NCI-H2196 treated with DMSO at 0.1 percent for 48 hours (cell line): ENCODE results near the gene DEFB124.
"Not testable (repeated sequence)": the region's sequence is repeated elsewhere in the genome, so short reads cannot be mapped to it uniquely, and the experiment has no call there.

Experiments
- DNase-seq: peaks from one replicate; lab custom pipeline; 2025; ENCODE audit not compliant: unreplicated experiment; lab: John Stamatoyannopoulos, UW

Gene DEFB124, protein sequence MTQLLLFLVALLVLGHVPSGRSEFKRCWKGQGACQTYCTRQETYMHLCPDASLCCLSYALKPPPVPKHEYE

DNA sequence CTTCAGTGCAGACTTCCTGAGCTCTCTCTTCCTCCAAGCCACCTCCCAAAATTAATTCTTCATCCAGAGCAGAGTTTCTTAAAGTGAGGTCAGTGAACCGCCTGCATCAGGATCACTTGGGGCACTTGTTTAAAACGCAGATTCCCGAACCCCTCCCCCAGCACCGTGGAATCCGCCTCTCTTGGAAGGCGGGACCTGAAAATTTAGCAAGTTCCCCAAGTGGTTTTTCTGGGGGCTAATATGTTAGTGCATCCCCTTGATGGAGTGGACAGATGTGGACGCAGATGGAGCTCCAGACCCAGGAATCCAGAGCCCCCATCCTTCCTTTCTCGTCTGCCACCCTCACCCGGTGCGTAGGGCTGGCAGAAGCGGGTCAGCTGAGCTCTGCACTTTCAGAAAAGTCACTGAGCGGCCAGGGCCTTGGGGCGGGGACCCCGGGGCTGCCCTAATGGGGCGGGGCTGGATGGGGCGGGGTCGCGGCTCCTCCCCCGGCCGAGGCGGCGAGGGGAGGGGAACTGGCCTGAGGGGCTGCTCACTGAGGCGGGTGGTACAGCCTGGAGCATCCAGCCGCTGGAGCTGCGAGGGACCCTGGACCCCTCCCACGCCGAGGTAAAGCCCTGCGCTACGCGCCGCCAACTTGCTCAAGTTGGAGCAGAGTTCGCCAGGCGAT, at the start of gene DEFB124, which contains the start of gene REM1:
Gene DEFB124 (minus strand): TSS at position 370 of the 670 bp plus-strand sequence. CDS start 2,114 bp downstream, outside the sequence.
Gene REM1 (plus strand): TSS at position 531 of the 670 bp plus-strand sequence. CDS start 1,158 bp downstream, outside the sequence.
- DNase-seq = no peak

DNA sequence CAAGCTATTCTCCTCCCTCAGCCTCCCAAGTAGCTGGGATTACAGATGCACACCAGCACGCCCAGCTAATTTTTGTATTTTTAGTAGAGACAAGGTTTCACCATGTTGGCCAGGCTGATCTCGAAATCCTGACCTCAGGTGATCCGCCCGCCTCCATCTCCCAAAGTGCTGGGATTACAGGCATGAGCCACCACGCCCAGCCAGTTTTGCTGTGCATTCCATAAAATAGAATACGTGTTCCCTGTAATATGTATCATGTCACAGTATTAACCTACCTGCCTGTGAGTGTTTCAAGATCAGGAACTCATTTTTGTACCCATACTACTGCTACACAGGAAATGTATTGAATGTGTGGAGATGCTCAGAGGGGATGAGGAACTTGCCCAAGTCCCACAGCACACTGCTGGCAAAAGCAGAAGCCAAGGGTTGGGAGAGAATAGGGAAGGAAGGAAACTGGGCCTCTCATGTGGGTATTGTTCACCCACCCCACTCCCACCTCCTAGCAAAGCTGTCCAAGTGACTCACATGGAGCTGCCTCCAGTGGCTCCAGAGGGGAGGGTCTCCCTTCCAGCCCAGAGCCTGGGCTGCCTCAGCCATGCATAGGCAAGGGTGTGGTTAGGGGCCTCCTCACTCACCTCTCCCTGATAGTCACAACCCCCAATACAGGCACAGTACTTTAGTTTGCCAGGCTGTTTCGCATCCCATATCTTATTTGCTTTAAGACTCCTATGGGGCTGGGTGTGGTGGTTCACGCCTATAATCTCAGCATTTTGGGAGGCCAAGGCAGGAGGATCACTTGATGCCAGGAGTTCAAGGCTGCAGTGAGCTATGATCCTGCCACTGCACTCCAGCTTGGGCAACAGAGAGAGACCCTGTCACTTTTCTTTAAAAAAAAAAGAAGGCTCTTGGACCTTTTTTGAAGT, 48.7 kb upstream of the DEFB124 start:
- DNase-seq = no peak

DNA sequence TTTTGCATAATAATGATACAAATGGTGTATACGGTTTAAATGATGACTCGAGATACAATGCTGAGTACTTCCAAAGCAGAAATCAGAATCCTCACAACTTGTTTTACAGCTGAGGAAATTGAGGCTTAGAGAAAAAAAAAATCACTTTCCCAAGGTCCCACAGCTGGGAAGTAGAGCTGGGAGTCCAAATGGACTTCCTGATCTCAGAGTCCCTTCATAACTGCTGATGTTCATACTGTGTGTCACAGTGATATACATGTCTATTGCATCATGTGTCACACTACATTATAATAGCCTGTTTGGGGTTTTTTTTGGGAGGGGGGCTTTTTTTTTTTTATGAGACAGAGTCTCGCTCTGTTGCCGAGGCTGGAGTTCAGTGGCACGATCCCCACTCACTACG, 47.8 kb upstream of the DEFB124 start:
- DNase-seq = no peak

DNA sequence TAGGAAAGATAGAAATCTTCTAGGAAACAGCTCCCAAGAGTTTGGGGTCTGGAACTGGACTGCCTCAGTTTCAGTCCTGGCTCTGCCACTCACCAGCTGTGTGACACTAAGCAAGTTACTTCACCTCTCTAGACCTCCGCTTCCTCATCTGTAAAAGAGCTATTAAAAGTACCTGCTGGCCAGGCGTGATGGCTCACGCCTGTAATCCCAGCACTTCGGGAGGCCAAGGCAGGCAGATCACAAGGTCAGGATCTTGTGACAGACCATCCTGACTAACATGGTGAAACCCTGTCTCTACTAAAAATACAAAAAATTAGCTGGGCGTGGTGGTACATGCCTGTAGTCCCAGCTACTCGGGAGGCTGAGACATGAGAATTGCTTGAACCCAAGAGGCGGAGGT, 46.3 kb upstream of the DEFB124 start:
- DNase-seq = not testable (repeated sequence)

DNA sequence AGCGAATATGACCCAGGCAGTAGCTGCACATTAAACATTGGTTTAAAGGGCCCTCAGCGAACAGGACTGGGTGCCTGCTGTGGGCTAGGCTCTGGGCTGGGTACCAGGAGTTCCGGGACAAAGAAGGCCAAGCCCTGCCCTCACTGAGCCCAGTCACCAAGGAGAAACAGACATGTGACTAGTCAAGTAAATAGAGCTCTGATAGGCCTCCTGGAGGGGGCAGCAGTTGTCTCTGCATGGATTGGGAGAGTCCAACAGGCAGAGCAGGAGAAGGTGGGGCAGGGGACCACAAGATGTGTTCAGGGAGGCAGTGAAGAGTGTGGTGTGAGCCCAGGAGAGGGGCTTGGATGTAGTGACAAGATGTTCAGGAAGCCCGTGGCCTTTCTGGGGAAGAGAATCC, 42.4 kb upstream of the DEFB124 start:
- no peak for DNase-seq

DNA sequence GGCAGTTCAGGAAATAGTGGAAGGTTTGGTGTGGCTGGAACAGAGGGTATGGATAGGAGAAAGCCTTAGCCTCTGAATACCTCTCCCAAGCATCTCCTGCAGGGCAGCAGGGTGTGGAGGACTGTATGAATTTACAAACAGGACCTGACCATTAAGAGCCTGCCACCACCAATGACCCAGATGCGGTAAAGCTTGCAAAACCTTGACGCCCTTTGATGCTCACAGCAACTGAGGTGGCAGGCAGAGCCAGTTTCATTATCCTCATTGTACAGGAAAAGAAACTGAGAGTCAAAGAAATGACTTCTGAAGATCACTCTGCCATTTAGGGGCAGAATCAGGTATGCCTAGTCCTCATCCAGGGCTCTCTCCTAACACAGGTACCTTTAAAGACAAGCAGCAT, 41.7 kb upstream of the DEFB124 start:
- no peak for DNase-seq

DNA sequence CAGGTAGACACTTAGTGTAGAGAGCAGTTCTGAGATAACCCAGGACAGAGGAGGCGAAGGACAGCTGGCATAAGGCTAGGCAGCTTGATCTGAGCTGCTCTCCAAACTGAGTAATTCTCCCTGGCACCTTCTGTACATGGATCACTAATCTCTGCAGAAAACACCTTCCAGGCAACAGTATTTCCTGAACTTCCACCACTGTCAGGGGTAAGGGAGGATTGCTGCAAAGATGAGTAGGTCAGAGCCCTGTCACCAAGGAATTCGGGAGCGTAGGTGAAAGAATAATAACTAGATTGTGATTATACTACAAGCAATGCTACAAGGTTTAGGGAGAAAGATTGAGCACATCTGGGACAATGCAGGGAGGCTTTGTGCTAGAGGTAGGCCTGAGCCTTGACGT, 41.2 kb upstream of the DEFB124 start:
- DNase-seq = no peak

DNA sequence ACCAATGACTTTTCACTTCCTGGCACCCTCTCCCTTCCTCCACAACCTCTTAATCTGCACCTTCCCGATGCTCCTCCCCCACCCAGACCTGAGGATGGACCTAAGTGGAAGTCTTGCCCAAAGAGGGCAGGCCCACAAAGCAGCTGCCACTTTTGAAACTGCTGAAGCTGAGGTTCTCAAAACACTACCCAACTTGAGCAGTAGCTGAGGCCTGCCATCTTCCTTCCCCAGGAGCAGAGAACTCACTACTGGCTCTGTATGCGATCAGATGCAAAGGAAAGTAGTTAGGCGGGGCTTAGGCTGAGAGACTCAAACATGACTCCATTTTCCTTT, 40.8 kb upstream of the DEFB124 start:
- DNase-seq = no peak

DNA sequence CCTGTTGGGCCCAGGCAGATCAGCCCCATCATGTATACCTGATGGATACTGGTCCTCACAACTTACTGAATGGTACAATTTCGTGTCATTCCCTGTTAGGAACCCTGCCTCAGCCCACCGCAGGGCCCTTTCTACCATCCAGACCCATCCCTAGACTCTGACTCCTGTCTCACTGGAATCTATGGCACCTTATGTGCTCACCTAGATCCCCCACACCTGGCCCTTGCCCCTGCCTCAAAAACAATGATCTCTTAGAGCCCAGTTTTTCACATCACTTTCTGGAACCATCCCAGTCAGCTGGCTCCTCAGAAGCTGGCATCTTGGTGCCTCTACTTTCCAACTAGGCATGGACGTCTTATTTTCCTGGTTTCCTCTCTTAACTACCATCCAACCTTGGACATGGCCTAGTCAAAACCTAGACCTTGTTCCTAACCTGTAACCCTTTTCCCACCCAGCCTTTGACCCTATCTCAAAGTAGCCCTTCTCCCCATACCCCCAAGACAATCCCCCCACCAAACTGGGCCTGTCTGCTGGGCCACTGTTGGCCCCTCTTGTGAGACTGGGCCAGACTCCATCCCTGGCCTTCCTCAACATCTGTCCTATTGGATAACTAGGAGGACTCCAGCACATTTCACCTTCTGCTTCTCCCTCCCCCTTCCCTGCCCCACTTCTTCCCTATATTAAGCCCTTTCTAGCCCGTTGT, 40.3 kb upstream of the DEFB124 start:
- no peak for DNase-seq

DNA sequence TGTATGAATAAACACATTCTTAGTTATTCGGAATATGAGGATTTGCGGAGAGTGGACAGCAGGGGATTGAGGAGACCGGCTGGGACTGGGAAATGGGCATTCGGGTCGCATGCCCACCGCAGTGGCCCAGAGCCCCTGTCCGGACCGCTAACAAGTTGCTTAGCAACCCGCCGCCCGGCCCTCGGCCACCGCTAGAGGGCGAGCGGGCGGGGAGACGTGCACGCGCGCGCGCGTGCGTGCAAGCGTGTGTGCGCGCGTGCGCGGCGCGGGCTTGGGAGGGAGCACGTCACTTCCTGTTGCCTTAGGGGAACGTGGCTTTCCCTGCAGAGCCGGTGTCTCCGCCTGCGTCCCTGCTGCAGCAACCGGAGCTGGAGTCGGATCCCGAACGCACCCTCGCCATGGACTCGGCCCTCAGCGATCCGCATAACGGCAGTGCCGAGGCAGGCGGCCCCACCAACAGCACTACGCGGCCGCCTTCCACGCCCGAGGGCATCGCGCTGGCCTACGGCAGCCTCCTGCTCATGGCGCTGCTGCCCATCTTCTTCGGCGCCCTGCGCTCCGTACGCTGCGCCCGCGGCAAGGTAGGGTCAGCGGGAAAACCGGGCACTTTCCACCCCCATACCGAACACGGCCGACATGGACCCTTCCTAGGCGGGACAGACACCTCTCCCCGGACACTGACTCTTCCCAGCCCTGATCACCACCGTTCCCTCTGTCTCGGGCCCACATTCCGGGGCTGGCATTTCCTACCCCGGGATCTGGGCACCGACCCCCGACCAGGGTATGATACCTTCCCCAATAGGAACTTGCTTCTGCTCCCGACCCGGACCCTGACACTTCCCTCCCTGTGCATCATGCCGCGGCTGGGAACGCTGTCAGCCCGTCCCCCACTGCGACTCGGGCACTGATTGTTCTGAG, 39.5 kb upstream of the DEFB124 start, which contains the start of gene HM13:
Gene HM13 (plus strand): TSS at position 289 of the 918 bp plus-strand sequence. CDS start 110 bp downstream, at position 399.
- peak; percentile 77 for DNase-seq

DNA sequence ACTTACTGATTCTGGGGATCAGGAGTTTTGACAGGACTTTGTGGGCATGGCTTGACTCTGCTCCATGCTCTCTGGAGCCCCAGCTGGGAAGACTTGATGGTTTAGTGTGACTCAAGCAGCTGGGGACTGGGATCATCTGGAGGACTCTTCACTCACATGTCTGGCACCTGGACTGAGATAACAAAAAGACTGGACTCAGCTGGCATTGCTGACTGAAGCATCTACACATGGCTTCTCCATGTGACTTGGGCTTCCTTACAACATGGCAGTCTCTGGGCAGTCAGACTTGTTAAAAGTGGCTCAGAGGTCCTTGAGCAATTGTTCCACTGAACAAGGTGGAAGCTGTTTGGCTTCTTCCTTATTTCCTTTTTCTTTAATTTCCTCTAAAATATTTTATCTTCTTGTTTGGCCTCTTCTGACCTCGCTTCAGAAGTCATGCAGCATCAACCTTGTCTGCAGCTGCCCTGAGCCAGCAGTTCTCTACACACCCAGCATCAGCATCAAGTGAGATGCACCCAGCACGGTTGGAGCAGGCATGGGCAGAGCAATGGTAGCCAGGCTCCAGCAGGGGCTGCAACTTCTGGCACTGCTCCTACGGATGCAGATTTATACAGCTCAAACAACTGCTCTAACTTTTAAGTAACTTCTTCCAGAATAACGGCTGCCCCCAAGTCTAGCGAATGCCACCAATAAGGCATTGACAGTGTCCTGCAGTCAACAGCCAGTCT, 33.8 kb upstream of the DEFB124 start:
- no peak for DNase-seq

DNA sequence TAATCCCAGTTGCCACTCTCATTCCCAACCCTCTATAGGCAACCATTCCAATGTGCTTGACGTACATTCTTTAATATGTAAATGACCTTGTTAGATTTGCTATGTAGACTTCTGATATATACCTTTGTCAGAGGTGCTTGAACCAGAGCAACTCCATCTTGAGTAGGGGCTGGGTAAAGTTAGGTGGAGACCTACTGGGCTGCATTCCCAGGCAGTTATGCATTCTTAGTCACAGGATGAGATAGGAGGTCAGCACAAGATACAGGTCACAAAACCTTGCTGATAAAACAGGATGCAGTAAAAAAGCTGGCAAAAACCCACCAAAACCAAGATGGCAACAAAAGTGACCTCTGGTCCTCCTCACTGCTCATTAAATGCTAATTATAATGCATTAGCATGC, 31.0 kb upstream of the DEFB124 start:
- DNase-seq = no peak

DNA sequence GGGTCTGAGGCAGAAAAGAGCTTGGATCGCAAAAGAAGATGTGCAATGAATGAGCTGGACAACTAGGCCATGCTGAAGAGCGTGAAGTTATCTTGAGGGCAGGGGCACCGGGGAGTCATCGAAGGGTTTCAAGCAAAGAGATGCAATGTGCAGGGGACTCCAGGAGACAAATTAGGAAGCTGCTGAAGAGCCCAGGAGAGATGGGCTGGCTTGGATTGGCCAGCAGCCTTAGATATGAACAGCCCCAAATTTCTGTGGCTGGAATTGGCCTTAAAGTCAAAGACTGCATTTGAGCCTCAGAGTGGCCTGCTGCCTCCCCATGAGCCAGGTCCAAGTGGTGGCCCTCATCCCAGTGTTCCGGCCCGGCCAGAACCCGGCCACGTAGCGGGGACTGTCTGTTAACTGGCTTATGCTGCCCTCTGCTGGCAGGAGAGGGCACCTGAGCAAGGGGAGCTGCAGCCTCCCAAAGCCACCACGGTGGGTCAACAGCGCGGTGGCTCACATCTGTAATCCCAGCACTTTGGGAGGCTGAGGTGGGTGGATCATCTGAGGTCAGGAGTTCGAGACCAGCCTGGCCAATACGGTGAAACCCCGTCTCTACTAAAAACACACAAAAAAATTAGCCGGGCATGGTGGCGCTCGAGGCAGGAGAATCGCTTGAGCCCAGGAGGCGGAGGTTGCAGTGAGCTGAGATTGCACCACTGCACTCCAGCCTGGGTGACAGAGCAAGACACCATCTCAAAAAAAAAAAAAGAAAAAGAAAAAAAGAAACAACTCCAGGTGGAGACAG, 28.2 kb upstream of the DEFB124 start:
- peak; percentile 32 for DNase-seq

DNA sequence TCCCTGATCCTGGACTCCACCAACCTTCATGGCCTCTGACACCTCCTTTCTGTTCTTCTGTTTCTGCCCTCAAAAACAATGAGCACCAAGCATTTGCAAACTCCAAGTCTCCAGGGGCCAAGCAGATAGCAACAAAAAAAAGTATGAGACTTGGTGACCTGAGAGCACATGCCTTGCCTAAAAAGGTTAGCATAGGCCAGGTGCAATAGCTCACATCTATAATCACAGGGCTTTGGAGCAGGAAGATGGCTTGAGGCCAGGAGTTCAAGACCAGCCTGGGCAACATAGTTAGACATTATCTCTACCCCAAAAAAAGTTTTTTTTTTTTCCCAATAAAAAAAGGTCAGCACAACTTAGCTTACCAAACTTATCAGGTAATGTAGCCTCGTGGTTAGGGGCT, 25.6 kb upstream of the DEFB124 start:
- no peak for DNase-seq

DNA sequence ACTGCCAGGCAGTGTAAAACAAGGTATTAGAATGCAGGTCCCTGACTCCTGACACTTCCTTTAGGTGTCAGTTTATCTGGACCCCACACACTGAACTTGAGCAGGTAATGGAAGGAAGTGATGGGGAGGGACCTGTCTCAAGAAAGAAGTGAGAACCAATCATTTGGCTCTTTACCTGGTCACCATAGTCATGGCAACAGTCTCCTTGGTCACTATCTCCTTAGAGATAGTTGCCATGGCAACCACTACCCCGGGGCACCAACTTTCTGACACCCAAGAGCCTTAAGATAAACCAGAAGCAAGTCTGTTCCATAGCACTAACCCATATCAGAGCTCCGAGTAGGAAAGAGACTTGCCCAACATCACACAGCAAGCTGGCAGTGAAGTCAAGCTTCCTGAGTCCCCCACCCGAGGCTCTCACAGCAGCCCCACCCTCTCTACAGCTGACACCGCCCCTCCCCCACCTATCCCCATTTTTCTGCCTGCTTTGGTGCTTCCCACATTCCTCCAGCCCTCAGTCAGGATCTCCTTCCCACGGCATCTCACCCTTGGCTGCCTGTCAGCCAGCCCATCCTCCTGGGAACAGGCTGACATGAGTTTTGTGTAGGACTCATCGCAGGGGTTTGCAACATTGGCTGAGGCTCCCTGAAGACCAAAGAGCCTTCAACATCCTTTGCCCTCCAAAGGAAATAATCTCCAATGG, 23.1 kb upstream of the DEFB124 start:
- no peak for DNase-seq

DNA sequence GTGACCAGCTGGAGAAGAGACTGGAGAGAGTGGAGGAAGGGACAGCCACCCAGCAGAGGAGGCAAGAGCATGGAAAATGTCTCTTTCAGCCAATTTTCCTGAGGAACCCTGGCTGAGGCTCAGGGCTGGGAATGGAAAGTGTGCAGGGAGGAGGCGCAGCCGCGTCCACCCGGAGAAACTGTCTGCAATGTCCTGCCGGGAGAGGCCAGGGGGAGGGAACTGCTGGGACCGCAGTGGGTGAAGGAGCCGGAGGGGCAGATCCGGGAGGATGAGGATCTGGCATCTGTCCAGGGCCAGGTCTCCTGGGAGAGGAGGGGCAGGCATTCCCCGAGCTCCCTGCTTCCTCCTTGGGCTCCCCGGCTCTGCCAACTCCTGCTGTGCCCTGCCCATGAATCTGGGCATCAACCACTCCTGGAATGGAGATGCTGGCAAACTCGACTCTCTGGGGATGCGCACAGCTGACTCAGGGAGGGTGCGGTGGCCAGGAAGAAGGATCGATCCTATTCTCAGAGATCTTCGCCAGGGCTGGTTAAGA, 21.9 kb upstream of the DEFB124 start:
- DNase-seq = no peak

DNA sequence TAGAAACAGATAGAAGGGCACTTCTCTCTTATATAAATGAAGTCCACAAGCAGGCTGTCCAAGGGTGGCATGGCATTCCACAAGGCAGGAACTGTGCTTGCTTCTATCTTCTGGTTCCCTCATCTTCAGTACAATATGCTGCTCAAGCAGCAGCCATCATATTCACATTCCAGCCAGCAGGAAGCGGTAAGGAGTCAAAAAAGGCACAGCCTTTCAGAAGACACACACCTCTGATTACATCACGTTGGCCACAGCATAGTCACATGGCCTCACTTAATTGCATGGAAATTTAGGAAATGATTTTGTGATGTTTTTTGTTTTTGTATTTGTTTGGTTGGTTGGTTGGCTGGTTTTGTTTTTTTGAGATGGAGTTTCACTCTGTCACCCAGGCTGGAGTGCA, 19.2 kb upstream of the DEFB124 start:
- DNase-seq = no peak

DNA sequence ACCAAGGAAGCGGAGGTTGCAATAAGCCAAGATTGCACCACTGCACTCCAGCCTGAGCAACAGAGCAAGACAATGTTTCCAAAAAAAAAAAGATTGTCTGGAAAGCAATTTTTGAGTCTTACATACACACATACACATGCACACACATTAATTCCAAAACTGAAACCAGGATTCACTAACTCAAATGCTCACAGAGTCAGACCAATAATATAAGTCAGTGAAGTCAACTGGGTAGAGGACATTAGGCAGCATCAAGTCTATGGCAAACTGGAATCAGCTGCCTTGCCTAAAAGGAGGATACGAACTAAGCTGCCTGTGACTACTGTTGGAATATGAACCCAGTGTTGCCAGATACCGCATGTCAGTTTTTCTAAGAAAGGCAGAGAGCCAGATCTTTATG, 15.8 kb upstream of the DEFB124 start:
- no peak for DNase-seq
